Right renal pelvis (tissue), 4 donors: Measurements from ENCODE around the gene PCDHGA12. TPM values are rescaled to one million over a fixed set of nuclear protein-coding genes. Genes with fewer than 3 reads are reported as not detected.

Source experiments
- DNase-seq, 4 donors: peaks; one replicate each; pipeline ENCODE4 v3.0.0-alpha.2; 2013; ENCODE audit warnings: low read depth in 4 of 4, low spot score in 3 of 4, missing footprints in 1 of 4
- polyA plus RNA-seq, 4 donors: library from polyadenylated mRNA; unstranded; fragments of 120-200 nt; gene quantifications; one replicate each; pipeline ENCODE4 v1.2.1, GENCODE V29; 2013; ENCODE audit not compliant: insufficient read length in 4 of 4

Gene PCDHGA12
- polyA plus RNA-seq, 4 donors = 0.97 to 2.1 (median 1.7) TPM

DNA sequence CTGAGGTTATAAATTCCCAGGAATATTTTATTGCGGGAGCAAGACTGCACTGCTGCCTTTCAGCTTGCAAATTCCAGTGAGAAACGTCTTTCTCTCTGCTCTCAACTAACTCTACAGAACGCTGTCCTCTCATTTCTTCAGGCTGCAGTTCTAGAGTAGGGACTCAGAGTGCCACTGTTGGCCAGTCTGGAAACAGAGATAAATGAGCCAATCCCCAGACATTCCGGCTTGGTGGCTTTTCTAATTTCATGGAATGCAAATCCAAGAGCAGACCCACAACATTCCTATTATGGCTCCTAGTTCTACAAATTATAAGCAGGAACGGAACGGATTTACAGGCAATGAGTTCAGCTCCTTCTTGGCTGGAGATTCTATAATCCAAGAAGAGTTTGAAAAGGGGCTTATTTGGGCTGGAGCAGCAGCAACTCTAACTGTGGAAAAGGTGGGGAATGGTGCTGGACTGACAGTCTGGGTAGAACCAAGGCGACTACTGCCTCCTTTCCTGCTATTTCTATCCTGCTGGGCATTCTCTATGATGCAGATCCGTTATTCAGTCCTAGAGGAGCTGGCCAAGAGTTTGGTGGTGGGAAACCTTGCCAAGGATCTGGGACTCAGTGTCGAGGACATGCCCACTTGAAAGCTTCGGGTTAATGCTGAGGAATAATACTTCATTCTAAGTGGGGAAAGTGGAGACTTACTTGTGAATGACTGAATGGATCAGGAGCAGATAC lies 9.3 kb downstream of the PCDHGA12 start:
- DNase-seq = no peak

- DNase-seq = no peak
These were observed 10.0 kb downstream of the PCDHGA12 start for GRCh38 chr5:141440341-141440740.

DNA sequence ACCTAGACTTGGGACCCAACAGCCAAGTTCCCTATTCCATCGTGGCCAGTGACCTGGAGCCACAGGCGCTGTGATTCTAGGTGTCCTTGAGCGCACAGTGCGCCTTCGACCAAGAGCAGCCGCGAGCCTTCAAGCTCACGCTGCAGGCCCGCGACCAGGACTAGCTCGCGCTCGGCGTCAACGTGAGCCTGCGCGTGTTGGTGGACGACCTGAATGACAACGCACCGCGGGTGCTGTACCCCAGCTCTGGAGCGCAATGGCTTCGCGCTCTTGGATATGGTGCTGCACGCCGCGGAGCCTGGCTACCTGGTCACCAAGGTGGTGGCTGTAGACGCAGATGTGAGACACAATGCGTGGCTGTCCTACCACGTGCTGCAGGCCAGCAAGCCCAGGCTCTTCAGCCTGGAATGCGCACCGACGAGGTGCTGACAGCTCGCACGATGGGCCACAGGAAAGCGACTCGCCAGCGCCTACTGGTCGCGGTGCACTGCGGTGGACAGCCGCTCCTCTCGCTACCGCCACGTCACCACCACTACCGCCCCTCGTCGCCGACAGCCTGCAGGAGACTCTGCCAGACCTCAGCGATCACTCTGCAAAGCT lies 11.4 kb downstream of the PCDHGA12 start:
- DNase-seq = no peak

DNA sequence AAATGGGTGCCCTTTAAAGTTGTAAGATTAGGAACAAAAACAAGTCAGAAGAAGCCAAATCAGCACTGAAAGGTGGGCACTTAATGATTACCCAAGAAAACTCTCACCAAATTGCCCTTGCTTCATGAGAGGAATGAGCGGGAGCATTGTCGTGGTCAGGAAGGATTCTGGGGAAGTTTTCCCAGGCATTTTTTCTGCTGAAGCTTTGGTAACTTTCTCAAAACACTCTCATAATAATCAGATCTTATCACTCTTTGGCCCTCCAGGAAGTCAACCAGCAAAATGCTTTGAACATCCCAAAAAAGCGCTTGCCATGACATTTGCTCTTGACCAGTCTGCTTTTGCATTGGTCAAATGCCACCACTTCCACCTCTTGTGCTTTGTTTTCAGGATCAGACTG lies 35.0 kb downstream of the PCDHGA12 start:
- no peak for DNase-seq

DNA sequence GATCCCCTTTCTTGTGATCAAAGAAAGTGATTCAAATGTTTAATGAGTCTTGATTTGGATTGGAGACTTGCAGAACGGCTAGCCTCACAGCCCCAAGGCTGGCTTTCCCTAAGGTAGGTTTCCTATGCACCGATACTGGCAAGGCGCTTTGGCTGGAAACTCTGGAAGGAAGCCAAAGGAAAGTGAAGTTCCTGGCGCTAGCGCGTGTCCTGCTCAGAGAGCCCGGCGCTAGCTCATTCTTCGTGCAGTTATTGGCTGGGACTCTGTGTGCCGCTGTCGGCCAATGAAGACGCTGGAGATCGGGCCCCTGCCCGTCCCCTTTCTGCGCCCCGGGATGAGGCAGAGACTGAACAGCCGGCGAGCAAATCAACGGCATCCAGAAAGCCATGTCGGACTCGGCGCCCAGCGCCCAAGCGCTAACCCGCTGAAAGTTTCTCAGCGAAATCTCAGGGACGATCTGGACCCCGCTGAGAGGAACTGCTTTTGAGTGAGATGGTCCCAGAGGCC lies 45.4 kb downstream of the PCDHGA12 start, which contains the start of gene PCDHGC3:
TSS of gene PCDHGC3 (plus strand) at position 342 of the 507 bp plus-strand sequence. CDS start at position 493, 151 bp downstream.
- DNase-seq = peak; percentile 77 to 88 (median 86)

DNA sequence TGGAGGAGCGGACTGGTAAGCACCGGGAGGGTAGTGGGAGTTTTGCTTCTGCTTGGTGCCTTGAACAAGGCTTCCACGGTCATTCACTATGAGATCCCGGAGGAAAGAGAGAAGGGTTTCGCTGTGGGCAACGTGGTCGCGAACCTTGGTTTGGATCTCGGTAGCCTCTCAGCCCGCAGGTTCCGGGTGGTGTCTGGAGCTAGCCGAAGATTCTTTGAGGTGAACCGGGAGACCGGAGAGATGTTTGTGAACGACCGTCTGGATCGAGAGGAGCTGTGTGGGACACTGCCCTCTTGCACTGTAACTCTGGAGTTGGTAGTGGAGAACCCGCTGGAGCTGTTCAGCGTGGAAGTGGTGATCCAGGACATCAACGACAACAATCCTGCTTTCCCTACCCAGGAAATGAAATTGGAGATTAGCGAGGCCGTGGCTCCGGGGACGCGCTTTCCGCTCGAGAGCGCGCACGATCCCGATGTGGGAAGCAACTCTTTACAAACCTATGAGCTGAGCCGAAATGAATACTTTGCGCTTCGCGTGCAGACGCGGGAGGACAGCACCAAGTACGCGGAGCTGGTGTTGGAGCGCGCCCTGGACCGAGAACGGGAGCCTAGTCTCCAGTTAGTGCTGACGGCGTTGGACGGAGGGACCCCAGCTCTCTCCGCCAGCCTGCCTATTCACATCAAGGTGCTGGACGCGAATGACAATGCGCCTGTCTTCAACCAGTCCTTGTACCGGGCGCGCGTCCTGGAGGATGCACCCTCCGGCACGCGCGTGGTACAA lies 46.0 kb downstream of the PCDHGA12 start:
- peak in 1 of 4 donors; percentile 73 for DNase-seq

DNA sequence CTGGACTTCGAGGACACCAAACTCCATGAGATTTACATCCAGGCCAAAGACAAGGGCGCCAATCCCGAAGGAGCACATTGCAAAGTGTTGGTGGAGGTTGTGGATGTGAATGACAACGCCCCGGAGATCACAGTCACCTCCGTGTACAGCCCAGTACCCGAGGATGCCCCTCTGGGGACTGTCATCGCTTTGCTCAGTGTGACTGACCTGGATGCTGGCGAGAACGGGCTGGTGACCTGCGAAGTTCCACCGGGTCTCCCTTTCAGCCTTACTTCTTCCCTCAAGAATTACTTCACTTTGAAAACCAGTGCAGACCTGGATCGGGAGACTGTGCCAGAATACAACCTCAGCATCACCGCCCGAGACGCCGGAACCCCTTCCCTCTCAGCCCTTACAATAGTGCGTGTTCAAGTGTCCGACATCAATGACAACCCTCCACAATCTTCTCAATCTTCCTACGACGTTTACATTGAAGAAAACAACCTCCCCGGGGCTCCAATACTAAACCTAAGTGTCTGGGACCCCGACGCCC lies 46.8 kb downstream of the PCDHGA12 start:
- DNase-seq = no peak

GRCh38 chr5:141477815-141478214 lies 47.5 kb downstream of the PCDHGA12 start:
- no peak for DNase-seq

GRCh38 chr5:141478321-141478945 lies 48.1 kb downstream of the PCDHGA12 start:
- DNase-seq = no peak

GRCh38 chr5:141479776-141480175 lies 49.5 kb downstream of the PCDHGA12 start:
- no peak for DNase-seq

Other genes starting within 250 kb of the PCDHGA12 start
- gene PCDHB16, start 248.1 kb upstream of the PCDHGA12 start, polyA plus RNA-seq = 1 to 10 TPM; 3.5 to 7.7 (median 5.2) TPM
- gene PCDHB9, start 243.3 kb upstream of the PCDHGA12 start, polyA plus RNA-seq = 1 to 10 TPM; 3.2 to 6.3 (median 3.8) TPM
- 1 to 10 TPM; 6.5 to 9.4 (median 7.7) TPM for gene PCDHB10, start 238.2 kb upstream of the PCDHGA12 start, polyA plus RNA-seq
- gene PCDHB11, start 230.9 kb upstream of the PCDHGA12 start, polyA plus RNA-seq = 1 to 10 TPM; 4.8 to 6.3 (median 5.1) TPM
- 1 to 10 TPM; 4.6 to 6.5 (median 5.5) TPM for gene PCDHB12, start 221.8 kb upstream of the PCDHGA12 start, polyA plus RNA-seq
- gene PCDHB13, start 216.6 kb upstream of the PCDHGA12 start, polyA plus RNA-seq = 1 to 10 TPM; 5.6 to 6.8 (median 6.3) TPM
- gene PCDHB14, start 207.2 kb upstream of the PCDHGA12 start, polyA plus RNA-seq = 10 to 100 TPM in 1 of 4 donors, 1 to 10 TPM in 3; 8.1 to 11.2 (median 8.8) TPM
- 10 to 100 TPM; 14.7 to 17.0 (median 16.0) TPM for gene PCDHB15, start 185.1 kb upstream of the PCDHGA12 start, polyA plus RNA-seq
- gene SLC25A2, start 126.5 kb upstream of the PCDHGA12 start, polyA plus RNA-seq = under 1 TPM in 1 of 4 donors, not detected in 3; 0.04 TPM
- gene TAF7, start 109.7 kb upstream of the PCDHGA12 start, polyA plus RNA-seq = 100 to 1,000 TPM; 146 to 183 (median 171) TPM
- 1 to 10 TPM in 2 of 4 donors, under 1 TPM in 2; 0.74 to 1.3 (median 0.96) TPM for gene PCDHGA1, start 100.0 kb upstream of the PCDHGA12 start, polyA plus RNA-seq
- 1 to 10 TPM; 5.8 to 7.7 (median 6.1) TPM for gene PCDHGA2, start 91.7 kb upstream of the PCDHGA12 start, polyA plus RNA-seq
- 1 to 10 TPM; 2.2 to 4.2 (median 3.1) TPM for gene PCDHGA3, start 86.7 kb upstream of the PCDHGA12 start, polyA plus RNA-seq
- gene PCDHGB1, start 80.4 kb upstream of the PCDHGA12 start, polyA plus RNA-seq = 1 to 10 TPM; 1.3 to 2.4 (median 2.0) TPM
- gene PCDHGA4, start 75.5 kb upstream of the PCDHGA12 start, polyA plus RNA-seq = 1 to 10 TPM; 2.3 to 3.1 (median 2.5) TPM
- 1 to 10 TPM; 3.4 to 4.7 (median 3.9) TPM for gene PCDHGB2, start 70.5 kb upstream of the PCDHGA12 start, polyA plus RNA-seq
- 1 to 10 TPM; 2.2 to 3.0 (median 2.5) TPM for gene PCDHGA5, start 66.3 kb upstream of the PCDHGA12 start, polyA plus RNA-seq
- gene PCDHGB3, start 60.3 kb upstream of the PCDHGA12 start, polyA plus RNA-seq = 1 to 10 TPM; 1.7 to 2.3 (median 2.0) TPM
- gene PCDHGA6, start 56.6 kb upstream of the PCDHGA12 start, polyA plus RNA-seq = 1 to 10 TPM; 5.4 to 9.1 (median 6.5) TPM
- 1 to 10 TPM; 2.1 to 2.8 (median 2.2) TPM for gene PCDHGA7, start 47.8 kb upstream of the PCDHGA12 start, polyA plus RNA-seq
- gene PCDHGB4, start 42.8 kb upstream of the PCDHGA12 start, polyA plus RNA-seq = 1 to 10 TPM; 4.3 to 6.6 (median 6.0) TPM
- under 1 TPM; 0.30 to 0.52 (median 0.32) TPM for gene PCDHGA8, start 37.9 kb upstream of the PCDHGA12 start, polyA plus RNA-seq
- gene PCDHGB5, start 32.6 kb upstream of the PCDHGA12 start, polyA plus RNA-seq = 10 to 100 TPM in 1 of 4 donors, 1 to 10 TPM in 3; 9.4 to 11.0 (median 9.7) TPM
- 1 to 10 TPM; 5.5 to 6.5 (median 6.0) TPM for gene PCDHGA9, start 27.7 kb upstream of the PCDHGA12 start, polyA plus RNA-seq
- 1 to 10 TPM; 7.0 to 8.3 (median 8.2) TPM for gene PCDHGB6, start 22.5 kb upstream of the PCDHGA12 start, polyA plus RNA-seq
- 1 to 10 TPM; 3.7 to 3.9 (median 3.9) TPM for gene PCDHGA10, start 17.5 kb upstream of the PCDHGA12 start, polyA plus RNA-seq
- gene PCDHGB7, start 12.8 kb upstream of the PCDHGA12 start, polyA plus RNA-seq = 10 to 100 TPM; 15.4 to 16.6 (median 15.9) TPM
- 1 to 10 TPM; 4.4 to 5.5 (median 4.9) TPM for gene PCDHGA11, start 9.5 kb upstream of the PCDHGA12 start, polyA plus RNA-seq
- 100 to 1,000 TPM; 105 to 128 (median 117) TPM for gene PCDHGC3, start 45.5 kb downstream of the PCDHGA12 start, polyA plus RNA-seq
- gene PCDHGC4, start 54.5 kb downstream of the PCDHGA12 start, polyA plus RNA-seq = 1 to 10 TPM; 2.8 to 3.4 (median 3.2) TPM
- gene PCDHGC5, start 58.6 kb downstream of the PCDHGA12 start, polyA plus RNA-seq = under 1 TPM; 0.11 to 0.61 (median 0.34) TPM
- 10 to 100 TPM; 62.7 to 71.7 (median 70.4) TPM for gene DIAPH1, start 188.5 kb downstream of the PCDHGA12 start, polyA plus RNA-seq
- 100 to 1,000 TPM in 1 of 4 donors, 10 to 100 TPM in 3; 93.3 to 102 (median 95.2) TPM for gene HDAC3, start 206.3 kb downstream of the PCDHGA12 start, polyA plus RNA-seq
- gene RELL2, start 206.5 kb downstream of the PCDHGA12 start, polyA plus RNA-seq = 1 to 10 TPM in 2 of 4 donors, under 1 TPM in 2; 0.73 to 1.4 (median 1.1) TPM
- gene FCHSD1, start 220.9 kb downstream of the PCDHGA12 start, polyA plus RNA-seq = 10 to 100 TPM; 11.6 to 14.3 (median 13.8) TPM